K562 treated with DMSO at 1 percent for 12 hours (cell line): ENCODE measurements around the gene WNT7B. TPM values are rescaled to one million over a fixed set of nuclear protein-coding genes. Genes with fewer than 3 reads are reported as not detected.

Experiments
- total RNA-seq: library from RNA; unstranded; fragments of 300-600 nt; gene quantifications from 2 replicates; pipeline ENCODE4 v1.2.3, GENCODE V29; 2022; ENCODE audit not compliant: insufficient read depth

Gene WNT7B
- not detected in 2 replicates for total RNA-seq

DNA sequence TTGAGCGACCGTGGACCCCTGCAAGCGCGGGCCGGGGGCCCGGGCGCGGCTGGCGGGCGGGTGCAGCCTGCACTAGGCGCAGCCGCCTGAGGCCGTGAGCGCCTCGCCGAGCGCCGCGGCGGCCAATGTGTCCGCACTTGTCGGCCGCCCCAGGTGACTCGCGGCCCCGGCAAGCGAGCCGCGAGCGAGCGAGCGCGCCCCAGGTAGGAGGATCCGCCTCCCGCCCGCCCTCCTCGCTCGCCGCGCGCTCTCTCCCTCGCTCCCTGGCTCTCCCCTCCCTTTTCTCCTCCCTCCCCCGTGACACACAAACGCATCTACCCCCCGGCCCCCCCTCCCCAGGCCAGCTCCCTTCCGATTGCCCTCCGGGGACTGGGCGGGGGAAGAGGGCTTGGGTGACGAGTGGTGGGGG, at the start of gene WNT7B:
WNT7B (minus strand) TSS at position 160 of the 409 bp plus-strand sequence. CDS start 408 bp downstream, outside the sequence.

Other genes with a start within 250 kb of the WNT7B start
- 0.72 and 4.1 TPM in 2 replicates for gene PPARA, start 173.4 kb upstream of the WNT7B start, total RNA-seq